GM19035 (cell line): ENCODE results near the gene RRM2.

Source experiments
- ATAC-seq: cut with Tn5 transposase; IDR thresholded peaks from one replicate; pipeline ENCODE4 v1.9.1; 2021; ENCODE audit not compliant: unreplicated experiment

RRM2 gene

DNA sequence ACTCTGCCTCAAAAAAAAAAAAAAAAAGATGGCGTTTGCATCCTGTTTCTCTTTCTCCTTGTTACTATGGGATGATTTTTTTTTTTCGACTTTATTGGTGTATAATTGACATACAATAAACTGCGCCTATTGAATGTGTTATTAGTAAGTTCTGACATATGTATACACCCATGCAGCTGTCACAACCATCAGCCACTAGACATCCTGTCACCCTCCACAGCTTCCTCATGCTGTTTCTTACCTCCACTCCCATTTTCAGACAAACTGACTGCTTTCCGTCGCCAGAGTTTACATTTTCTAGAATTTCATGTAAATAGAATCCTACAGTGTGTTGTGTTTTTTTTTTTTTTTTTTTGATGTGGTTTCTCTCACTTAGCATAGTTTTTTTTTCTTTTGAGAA lies 27.9 kb downstream of the RRM2 start:
- ATAC-seq, result no peak

DNA sequence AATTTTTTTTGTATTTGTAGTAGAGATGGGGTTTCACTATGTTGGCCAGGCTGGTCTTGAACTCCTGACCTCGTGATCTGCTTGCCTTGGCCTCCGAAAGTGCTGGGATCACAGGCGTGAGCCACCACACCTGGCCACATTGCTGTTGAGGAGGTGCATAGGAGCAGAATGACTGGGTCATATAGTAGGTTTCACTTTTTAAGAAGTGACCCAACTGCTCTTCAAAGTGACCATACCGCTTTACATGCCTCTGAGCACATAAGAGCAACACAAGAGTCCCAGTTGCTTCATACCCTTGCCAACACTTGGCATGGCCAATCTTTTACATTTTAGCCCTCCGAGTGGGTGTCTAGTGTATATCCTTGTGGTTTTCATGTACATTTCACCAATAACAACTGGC lies 28.9 kb downstream of the RRM2 start:
- ATAC-seq, result no peak

DNA sequence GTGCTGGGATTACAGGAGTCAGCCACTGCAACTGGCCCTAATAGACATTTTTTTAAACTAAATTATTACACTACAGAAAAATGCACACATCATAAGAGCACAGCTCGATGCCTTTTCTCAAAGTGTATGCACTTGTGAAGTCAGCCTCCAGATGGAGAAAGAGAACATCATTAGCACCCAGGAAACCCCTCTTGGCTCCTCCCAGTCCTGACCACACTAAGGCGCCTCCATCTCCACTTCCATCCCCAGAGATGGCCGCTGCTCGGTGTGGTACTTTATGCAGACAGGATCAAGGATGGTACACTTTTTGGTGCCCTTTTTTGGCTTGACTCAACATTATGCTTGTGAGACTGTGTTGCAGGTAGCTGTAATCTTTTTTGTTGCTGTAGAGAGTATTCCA lies 34.8 kb downstream of the RRM2 start:
- no peak for ATAC-seq

DNA sequence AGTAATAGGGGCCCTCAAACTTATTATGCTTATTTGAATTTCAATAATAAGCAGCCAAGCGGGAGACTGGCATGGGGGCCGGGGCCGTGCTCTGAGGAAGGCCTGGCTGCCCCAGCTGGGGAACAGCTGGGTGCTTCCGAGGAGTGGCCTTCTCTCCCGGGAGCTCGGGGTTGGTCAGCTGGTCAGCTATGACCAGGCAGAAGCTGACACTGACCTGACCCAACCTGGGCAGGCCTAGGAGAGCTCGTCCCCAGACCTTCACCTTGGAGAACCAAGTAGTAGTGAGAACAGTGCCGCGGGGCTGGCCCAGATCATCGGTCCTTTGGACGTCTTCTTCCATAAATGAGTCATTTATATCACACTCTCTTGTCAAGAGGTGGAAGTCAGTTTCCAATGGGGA lies 36.1 kb downstream of the RRM2 start:
- no peak for ATAC-seq

DNA sequence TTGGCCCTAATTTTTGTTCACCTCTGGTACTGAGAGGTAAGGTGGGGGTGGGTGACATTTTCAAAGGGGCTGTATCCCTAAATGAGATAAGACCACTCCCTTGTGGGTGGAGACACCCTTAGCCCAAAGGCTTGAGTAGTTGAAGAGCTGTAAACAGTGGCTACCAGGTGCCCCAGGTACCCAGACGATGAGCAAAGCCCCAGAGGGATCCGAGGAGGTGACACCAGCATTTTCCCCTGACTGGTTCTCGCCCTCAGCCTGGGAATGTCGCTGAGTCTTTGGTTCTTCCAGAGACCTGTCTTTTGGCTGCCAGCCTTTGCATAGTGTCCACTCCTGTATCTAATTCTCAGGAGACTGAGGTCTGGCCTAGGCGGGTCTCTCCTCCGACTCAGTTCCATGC lies 36.5 kb downstream of the RRM2 start:
- ATAC-seq, result no peak

DNA sequence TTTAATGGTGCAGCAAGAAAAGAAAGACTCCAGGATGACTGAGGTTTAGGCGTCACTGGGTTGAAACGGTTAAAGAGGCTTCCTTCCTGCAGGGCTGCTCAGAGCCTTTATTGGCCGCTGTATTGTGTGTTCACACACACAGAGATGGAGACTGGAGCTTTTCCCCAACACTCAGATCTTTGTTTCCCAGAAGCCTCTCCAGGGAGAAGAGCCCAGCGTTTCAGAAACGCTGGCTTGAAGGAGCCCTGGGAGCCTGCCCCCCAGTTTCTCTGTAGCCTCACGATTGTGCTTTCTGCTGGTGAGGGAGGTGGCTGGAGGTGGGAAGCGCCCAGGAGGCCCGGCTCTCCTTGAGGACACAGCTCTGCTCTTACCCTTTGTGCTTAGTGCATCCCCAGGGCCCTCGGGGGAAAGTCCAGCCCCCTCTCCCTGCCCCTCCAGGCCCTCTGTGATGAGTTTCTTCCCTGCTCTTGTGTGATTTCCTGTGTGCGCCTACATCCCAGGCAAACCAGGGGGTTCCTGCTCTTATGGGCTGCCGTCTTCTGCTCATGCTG lies 37.1 kb downstream of the RRM2 start:
- no peak for ATAC-seq

DNA sequence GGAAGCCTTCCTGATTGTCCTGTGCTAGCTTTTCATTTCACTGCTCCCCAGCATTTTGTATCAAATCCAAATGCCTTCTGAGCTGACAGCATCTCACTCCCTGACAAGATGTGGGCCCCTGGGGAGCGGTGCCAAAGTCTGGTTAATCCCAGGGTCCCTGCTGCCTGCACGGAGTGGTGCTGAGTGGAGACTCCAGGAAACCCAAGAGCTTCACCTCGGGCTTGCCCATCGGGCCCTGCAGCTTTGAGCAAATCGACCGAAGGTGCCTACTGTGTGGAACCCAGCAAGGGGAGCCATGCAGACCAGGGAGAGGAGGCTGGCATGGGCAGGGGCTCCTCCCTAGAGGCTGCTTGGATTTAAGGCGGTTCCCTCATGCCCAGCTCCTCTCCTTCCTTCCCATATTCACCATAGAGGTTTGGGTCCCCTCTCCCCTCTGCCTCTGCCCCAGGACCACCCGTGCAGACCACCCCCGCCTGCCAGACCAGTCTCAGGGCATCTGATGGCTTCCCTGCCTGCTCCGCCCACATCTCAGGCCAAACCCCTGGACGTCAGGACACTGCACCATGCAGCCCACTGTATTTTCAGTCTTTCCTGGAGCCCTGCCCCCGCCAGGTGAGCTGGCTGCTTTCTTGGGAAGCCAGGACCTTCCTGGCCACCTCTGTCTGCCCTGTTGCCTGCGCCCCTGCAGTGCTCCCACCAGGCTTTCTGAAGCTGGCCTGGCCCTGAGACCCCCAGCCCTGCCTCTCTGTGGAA lies 37.8 kb downstream of the RRM2 start:
- no peak for ATAC-seq

DNA sequence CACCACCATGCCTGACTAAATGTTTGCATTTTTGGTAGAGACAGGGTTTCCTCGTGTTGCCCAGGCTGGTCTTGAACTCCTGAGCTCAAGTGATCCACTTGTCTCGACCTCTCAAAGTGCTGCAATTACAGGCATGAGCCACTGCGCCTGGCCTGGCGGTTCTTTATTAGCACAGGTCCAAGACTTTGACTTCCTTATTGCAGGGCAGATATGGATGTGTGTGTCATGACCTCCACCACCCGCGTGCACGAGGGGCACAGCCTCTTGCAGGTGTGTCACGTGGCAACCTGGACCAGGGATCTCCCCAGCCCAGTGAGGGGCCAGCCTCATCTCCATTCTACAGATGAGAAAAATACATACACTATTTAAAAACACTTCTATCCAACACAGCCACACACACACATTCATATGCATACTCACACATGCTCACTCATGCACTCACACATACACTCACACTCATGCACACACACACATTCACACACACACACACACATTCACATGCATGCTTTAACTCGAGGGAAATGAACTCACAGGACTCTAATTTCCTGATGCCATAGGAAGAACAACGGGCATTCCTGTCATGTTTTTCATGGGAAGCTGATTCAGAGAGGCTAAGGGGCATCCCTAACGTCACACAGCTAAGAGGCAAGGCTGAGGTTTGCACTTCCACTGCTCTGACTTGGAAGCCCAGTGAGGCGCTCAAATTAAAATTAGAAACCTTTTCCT lies 38.8 kb downstream of the RRM2 start:
- no peak for ATAC-seq

DNA sequence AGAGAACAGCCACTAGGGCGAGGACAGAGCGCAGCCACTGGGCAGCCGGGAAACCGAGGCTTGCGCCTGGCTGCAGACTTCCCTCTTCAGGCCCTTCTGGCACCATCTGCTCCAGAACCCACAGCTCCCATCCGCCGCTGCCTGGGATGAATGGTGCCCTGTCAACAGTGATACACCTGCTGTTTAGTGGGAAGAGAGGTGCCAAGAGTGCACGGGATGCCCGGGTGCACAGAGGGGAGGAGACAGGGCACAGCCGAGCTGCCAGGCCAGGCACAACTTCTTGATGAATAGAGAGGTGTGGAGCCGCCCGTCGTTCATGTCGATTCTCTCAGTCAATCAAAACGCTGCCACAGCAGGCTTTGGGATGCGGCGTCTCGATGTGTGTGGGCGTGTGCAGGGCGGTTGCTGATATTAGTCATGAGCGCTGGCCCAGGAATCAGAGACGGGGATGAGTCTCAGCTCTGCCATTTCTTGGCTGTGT lies 39.5 kb downstream of the RRM2 start:
- ATAC-seq, result no peak

DNA sequence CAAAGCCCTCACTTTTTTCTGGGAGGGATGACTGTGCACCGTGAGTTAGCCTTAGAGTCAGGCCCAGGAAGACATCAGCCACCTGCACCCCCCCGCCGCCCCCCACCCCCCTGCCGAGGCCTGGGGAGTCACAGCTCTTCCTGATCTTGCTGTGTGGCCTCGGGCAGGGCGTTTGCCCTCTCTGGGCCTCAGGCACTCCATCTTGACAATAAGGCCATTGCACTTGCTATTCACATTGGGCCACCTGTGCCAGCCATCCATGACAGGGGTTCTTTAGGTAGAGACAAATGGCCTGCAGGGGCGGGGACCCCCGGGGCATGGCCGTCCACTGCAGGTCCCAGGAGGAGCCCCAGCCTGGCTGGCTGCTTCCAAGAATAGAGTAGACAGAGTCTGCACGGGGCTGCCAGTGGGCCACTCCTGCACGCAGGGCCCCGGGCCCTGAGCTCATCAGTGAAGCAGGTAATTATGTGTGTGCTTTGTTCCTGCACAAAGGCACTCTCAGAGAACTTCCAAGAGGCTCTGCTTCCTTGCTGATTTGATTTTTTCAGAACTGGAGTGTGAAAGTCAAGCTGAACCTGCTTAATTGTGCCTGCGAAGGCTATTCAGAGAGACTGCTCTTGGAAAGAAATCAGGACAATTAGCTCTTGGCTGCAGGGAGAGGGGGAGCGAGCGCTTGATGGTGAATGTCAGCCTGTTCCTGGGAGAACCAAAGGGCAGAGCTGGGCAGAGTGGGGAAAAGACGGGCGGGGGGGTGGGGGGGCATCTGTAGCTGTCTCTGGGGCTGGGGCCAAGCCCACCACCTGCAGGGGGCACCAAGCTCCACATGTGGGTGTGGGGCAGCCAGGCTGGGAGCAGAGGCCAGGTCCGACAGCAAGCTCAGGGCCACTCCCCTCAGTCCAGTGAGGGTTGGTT lies 40.3 kb downstream of the RRM2 start:
- no peak for ATAC-seq

DNA sequence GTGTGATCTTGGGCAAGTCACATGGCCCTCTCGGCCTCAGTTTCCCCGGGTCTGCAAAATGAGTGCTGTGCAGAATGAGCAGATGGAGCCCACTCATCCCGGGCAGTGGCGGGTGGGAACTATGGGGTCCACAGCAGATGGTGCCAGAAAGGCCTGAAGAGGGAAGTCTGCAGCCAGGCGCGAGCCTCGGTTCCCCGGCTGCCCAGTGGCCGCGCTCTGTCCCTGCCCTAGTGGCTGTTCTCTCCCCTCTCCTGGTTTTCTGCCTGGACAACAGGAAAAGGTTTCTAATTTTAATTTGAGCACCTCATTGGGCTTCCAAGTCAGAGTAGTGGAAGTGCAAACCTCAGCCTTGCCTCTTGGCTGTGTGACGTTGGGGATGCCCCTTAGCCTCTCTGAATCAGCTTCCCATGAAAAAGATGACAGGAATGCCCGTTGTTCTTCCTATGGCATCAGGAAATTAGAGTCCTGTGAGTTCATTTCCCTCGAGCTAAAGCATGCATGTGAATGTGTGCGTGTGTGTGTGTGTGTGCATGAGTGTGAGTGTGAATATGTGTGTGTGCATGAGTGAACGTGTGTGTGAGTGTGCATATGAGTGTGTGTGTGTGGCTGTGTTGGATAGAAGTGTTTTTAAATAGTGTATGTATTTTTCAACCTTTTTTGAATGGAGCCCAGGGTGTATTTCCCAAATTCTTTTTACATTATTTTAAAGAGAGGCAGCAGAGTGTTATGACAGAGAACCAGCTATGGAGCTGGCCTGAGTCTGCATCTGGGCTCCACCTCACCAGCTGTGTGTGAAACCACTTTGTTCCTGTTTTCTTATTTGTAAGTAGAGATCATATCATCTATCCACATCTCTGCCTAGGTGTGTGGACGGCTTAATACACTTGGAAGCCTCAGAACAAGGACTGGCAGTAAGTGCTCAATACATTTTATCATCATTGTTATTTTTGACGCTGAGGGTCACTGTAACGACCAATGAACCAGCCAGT lies 41.3 kb downstream of the RRM2 start:
- no peak for ATAC-seq

DNA sequence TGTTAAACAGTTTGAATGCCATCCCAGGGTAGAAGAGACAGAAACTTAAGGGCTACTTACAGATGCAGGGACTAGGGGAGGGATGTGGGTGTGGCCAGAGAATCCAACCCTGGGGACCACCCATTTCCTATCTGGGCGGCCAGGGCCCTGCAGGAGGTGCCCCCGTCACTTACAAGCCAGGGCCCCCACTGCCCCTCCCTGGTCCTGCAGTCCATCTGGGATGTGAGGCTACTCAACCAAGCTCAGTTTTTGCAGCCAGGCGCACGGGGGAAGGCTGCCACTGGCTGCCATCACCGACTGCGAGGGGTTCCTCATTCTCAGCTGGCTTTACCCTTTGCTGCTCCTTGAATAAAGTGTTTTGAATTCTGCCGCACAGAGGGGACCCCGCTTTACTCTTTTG lies 42.1 kb downstream of the RRM2 start:
- no peak for ATAC-seq

DNA sequence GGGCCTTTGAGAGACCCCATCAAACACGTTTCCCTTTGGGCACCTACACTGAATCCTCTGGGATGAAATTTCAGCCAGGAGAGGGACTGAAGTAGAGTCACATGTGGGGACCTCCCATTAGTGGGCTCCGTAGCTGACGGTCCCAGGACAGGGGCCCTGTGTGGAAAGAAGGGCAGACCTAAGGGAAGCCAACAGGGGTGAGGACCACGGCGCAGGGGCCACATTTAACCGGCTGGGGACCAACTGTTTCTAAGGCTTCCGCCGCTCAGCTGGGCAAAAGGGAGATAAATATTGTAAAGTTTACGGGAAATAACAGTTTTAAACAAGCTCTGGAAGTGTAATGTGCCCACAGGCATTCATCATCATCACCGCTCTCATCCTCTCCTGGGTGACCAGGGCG lies 42.7 kb downstream of the RRM2 start:
- no peak for ATAC-seq

DNA sequence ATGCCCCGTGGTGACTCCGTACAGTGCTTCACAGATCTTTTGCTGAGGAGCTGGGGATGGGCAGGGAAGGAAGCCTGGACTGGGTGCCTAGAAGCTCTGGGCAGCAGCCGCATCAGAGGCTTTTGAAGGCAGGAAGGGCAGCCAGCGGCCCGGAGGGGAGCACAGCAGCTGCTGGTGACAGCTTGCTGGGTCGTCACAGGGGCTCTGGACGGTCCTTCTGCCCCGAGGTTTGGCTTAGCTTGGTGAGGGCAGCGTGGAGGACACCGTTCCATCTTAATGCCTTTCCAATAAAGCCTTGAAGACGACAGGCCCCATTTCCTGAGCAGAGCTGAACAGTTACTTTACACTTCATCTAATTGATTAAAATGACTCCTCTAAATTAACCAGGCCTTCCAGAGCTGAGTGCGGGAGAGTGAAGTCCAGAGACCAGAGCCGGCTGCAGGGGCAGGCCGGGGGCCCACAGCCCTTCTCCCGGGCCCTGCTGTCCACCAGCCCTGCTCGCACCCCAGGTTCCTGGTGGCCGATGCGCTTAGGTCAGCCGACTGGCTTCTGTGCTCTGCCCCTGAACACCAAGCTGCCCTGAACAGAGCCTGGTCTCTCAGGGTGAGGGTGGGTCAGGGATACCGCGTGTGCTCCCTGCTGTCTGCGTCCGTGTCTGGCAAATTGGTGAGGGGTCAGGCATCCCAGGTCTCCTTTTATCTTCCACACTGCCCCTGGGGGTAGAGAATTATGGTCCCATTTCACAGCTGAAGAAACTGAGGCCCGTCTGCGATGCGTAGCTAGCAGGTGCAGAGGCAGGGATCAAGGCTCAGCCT lies 43.5 kb downstream of the RRM2 start:
- no peak for ATAC-seq

DNA sequence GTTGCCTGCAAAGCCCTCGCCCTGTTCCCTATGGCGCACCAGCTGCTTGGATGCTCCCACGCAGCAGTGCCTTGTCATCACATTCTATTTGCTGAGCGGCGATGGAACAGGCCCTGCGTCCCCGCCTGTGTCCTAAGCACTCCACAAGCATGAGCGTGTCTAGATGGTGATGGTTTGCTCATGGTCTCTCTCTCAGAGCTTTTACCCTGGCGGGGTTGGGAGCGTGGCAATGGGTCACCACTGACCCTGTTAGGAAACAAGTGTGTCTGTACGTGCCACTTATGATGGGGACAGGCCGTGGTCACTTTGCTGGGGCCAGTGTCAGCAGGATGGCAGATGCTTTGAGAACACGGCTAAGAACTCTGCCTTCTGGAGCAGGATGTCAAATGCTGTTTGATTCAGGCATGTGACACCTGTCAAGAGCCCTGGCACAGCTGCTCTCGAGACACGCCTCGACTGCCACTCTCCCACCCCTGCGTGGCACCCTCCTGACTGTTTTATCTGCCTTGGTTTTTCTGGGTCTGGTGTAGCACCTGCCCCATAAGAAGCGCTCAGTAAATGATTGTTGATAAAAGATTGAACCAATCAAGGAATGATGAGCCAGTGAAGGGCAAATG lies 44.2 kb downstream of the RRM2 start:
- no peak for ATAC-seq

DNA sequence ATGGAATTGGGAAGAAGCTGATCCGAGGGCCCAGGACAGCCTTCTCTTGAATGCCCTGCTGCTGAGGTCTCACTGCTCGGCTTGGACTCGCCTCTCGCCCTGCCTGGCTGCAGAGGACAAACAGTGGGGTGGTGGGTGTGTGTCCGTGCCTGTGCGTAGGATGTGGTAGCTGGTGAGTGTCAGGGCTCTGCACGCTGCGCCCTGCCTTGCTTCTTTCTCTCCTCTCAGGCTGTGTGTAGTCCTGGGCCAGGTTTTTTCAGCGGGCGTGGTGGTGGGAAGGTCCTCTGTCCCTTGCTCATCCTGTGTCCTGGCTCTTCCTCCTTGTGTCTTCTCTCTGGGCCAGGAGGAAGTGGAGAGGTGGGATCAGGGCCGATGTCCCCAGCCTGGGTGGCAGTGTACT lies 44.8 kb downstream of the RRM2 start:
- no peak for ATAC-seq

DNA sequence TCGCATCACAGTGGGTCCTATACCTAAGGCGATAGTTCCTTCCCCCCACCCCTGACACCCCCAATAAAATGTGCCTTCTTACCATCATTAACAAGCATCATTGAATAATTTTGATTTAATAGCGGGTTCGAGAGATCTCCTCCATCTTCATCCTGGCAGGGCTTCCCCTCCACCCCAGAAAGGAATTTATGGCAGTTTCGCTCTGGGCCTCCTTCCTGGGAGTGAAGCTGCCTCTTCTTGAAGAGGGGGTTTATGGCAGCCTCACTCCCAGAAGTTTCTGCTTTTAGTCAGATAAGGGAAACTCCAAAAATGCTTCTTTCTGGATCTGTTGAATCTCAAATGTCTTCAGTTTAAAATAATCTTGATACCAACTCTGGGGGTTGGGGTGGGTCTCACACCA lies 45.7 kb downstream of the RRM2 start:
- ATAC-seq, result no peak

DNA sequence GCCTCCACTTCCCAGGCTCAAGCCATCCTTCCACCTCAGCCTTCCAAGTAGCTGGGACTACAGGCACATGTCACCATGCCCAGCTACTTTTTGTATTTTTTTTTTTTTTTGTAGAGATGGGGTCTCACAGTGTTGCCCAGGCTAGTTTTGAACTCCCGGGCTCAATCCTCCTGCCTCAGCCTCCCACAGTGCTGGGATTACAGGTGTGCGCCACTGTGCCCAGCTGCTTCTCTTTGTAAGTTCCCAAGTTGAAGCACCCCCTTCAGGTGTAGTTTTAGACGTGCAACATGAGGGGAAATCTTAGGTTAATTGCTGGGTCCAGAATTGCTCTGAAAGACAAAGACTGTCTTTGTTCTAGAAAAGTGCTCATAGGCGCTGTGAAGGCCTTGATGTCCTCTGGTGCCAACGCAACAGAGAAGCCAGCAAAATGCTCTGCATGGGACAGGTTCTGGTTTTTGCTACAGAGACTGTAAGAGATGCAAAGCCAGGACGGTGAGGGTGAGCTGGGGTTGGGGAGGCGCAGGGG lies 46.6 kb downstream of the RRM2 start:
- no peak for ATAC-seq

DNA sequence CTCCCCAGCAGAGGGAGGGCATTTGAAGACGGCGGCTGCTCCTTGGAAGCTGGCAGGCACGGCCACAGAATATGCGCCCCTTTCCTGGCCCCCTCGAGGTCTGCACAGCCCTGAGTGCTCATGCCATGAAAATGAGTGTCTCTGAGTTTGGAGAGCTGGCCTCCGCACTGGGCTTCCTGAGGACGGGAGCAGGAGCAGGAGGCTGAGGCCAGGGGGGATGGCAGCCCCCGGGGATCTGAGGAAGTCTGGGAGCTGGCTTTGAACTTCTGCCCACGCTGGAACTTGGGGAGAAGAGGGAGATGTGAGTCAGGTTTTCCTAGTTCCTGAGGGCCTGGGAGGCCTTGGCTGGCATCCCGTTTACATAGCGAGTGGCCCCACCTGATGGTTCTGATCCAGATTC lies 47.0 kb downstream of the RRM2 start:
- ATAC-seq, result no peak
